Measurements from ENCODE around the gene THRB.

DNA sequence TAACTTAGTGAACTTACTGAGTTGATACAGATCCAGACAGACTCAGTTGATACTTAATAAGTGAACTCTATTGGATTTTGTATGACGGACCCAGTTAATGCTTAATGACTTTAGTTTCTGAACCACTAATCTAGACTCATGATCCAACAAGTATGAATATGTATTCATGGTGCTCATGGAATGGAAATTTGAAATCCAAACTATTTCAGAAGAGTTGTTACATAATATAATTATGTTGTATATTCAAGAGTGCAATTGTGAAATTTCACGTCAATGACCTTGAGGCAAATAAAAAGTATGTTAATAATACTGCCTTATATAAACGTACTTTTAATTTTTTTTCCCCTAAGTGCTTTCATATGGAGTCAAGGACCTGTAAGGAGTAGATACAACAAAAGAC lies 78.8 kb downstream of the THRB start:
- TF ChIP-seq, protein P1, sequence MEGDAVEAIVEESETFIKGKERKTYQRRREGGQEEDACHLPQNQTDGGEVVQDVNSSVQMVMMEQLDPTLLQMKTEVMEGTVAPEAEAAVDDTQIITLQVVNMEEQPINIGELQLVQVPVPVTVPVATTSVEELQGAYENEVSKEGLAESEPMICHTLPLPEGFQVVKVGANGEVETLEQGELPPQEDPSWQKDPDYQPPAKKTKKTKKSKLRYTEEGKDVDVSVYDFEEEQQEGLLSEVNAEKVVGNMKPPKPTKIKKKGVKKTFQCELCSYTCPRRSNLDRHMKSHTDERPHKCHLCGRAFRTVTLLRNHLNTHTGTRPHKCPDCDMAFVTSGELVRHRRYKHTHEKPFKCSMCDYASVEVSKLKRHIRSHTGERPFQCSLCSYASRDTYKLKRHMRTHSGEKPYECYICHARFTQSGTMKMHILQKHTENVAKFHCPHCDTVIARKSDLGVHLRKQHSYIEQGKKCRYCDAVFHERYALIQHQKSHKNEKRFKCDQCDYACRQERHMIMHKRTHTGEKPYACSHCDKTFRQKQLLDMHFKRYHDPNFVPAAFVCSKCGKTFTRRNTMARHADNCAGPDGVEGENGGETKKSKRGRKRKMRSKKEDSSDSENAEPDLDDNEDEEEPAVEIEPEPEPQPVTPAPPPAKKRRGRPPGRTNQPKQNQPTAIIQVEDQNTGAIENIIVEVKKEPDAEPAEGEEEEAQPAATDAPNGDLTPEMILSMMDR (IDR thresholded peaks at IDR 0.05), result no peak
- no peak for TF ChIP-seq POLR2A (IDR thresholded peaks at IDR 0.05)
